ENCODE results near the gene PDLIM4.

PDLIM4 gene

GRCh38 chr5:132253008-132253441, 4.5 kb upstream of the PDLIM4 start:
- no peak for DNase-seq

GRCh38 chr5:132253452-132254320, 3.8 kb upstream of the PDLIM4 start:
- DNase-seq: no peak

- DNase-seq: no peak
Observed at GRCh38 chr5:132254321-132254977, 3.0 kb upstream of the PDLIM4 start.

- no peak for DNase-seq
Observed at GRCh38 chr5:132256086-132256782, 1.3 kb upstream of the PDLIM4 start.

GRCh38 chr5:132256783-132257130, 739 bp upstream of the PDLIM4 start:
- DNase-seq: no peak

- DNase-seq: peak; percentile 69
Observed at GRCh38 chr5:132258102-132259068, 889 bp downstream of the PDLIM4 start.

- peak; percentile 75 for DNase-seq
Observed at GRCh38 chr5:132259069-132259851, 1.8 kb downstream of the PDLIM4 start.

GRCh38 chr5:132260051-132260450, 2.6 kb downstream of the PDLIM4 start:
- DNase-seq: no peak

- no peak for DNase-seq
Observed at GRCh38 chr5:132260714-132261551, 3.4 kb downstream of the PDLIM4 start.

- no peak for DNase-seq
Observed at GRCh38 chr5:132261881-132262845, 4.7 kb downstream of the PDLIM4 start.

GRCh38 chr5:132262882-132263547, 5.5 kb downstream of the PDLIM4 start:
- DNase-seq: no peak

- no peak for DNase-seq
Observed at GRCh38 chr5:132263548-132264261, 6.2 kb downstream of the PDLIM4 start.

GRCh38 chr5:132264546-132265335, 7.2 kb downstream of the PDLIM4 start:
- no peak for DNase-seq

- no peak for DNase-seq
Observed at GRCh38 chr5:132265336-132266030, 8.0 kb downstream of the PDLIM4 start.

- DNase-seq: no peak
Observed at GRCh38 chr5:132266031-132266835, 8.7 kb downstream of the PDLIM4 start.

Measured in right kidney (tissue), 1 donor.